ENCODE results near the gene MORF4L1. TPM values are rescaled to one million over a fixed set of nuclear protein-coding genes. Genes with fewer than 3 reads are reported as not detected.
"Not testable (repeated sequence)": the region's sequence is repeated elsewhere in the genome, so short reads cannot be mapped to it uniquely, and the experiment has no call there.

Gene MORF4L1
- total RNA-seq, 1 donor from 2014 or later: 330 TPM

GRCh38 chr15:78914027-78914764 lies 41.5 kb downstream of the MORF4L1 start:
- peak; percentile 55 for ATAC-seq (ENCODE audit: poor library complexity)

GRCh38 chr15:78915341-78916087 lies 42.8 kb downstream of the MORF4L1 start:
- intact Hi-C loops (cut with DNase I): loop anchor here (10.0 kb wide), 2 partner anchors 59 to 89 kb away; no protein-coding TSS in a partner anchor
- peak; percentile 66 for ATAC-seq (ENCODE audit: poor library complexity)
- peak; percentile 77 for DNase-seq

More at GRCh38 chr15:78914027-78914764, 41.5 kb downstream of the MORF4L1 start:
- intact Hi-C loops (cut with DNase I): loop anchor here (5.0 to 10.0 kb wide), 3 partner anchors 61 to 268 kb away; no protein-coding TSS in a partner anchor
- peak; percentile 68 for DNase-seq

- intact Hi-C loops (cut with DNase I): loop anchor here (10.0 kb wide), 2 partner anchors 59 to 89 kb away; no protein-coding TSS in a partner anchor
- DNase-seq (no peak), ATAC-seq (ENCODE audit: poor library complexity) (no peak)
Observed at GRCh38 chr15:78916088-78916487, 43.4 kb downstream of the MORF4L1 start.

- ATAC-seq (ENCODE audit: poor library complexity) (no peak), DNase-seq (no peak)
- intact Hi-C loops (cut with DNase I): loop anchor here (10.0 kb wide), 2 partner anchors 57 to 87 kb away; no protein-coding TSS in a partner anchor
Observed at GRCh38 chr15:78917888-78918287, 45.2 kb downstream of the MORF4L1 start.

- intact Hi-C loops (cut with DNase I): no loop called here
- ATAC-seq (ENCODE audit: poor library complexity) (no peak), DNase-seq (no peak)
Observed at GRCh38 chr15:78921517-78921916, 48.8 kb downstream of the MORF4L1 start.

GRCh38 chr15:78921940-78922339 lies 49.2 kb downstream of the MORF4L1 start:
- no peak for DNase-seq
- no peak for ATAC-seq (ENCODE audit: poor library complexity)
- intact Hi-C loops (cut with DNase I): no loop called here

- intact Hi-C loops (cut with DNase I): no loop called here
- ATAC-seq (ENCODE audit: poor library complexity) (no peak), DNase-seq (no peak)
Observed at GRCh38 chr15:78922527-78922926, 49.8 kb downstream of the MORF4L1 start.

- ATAC-seq (ENCODE audit: poor library complexity) (no peak), DNase-seq (no peak)
- intact Hi-C loops (cut with DNase I): no loop called here
Observed at GRCh38 chr15:78923015-78923414, 50.3 kb downstream of the MORF4L1 start.

- DNase-seq (no peak), ATAC-seq (ENCODE audit: poor library complexity) (no peak)
- intact Hi-C loops (cut with DNase I): no loop called here
Observed at GRCh38 chr15:78923480-78924360, 51.0 kb downstream of the MORF4L1 start.

- intact Hi-C loops (cut with DNase I): no loop called here
Observed at GRCh38 chr15:78925076-78925624, 52.5 kb downstream of the MORF4L1 start.

GRCh38 chr15:78925956-78926743 lies 53.5 kb downstream of the MORF4L1 start:
- intact Hi-C loops (cut with DNase I): no loop called here
- ATAC-seq (ENCODE audit: poor library complexity): no peak
- no peak for DNase-seq

More at GRCh38 chr15:78925076-78925624, 52.5 kb downstream of the MORF4L1 start:
- DNase-seq (no peak), ATAC-seq (ENCODE audit: poor library complexity) (no peak)

- no peak for DNase-seq
- ATAC-seq (ENCODE audit: poor library complexity): no peak
- intact Hi-C loops (cut with DNase I): no loop called here
Observed at GRCh38 chr15:78927077-78927790, 54.5 kb downstream of the MORF4L1 start.

GRCh38 chr15:78928176-78928575 lies 55.5 kb downstream of the MORF4L1 start:
- DNase-seq; ATAC-seq (ENCODE audit: poor library complexity); intact Hi-C loops (cut with DNase I): not testable (repeated sequence)

- intact Hi-C loops (cut with DNase I): no loop called here
- no peak for ATAC-seq (ENCODE audit: poor library complexity)
- no peak for DNase-seq
Observed at GRCh38 chr15:78928616-78929093, 56.0 kb downstream of the MORF4L1 start.

- intact Hi-C loops (cut with DNase I): no loop called here
- no peak for DNase-seq
Observed at GRCh38 chr15:78929536-78930264, 57.0 kb downstream of the MORF4L1 start.

More at GRCh38 chr15:78929536-78930264, 57.0 kb downstream of the MORF4L1 start:
- no peak for ATAC-seq (ENCODE audit: poor library complexity)
